NCI-H345 (cell line): ENCODE results near the gene CEP41.

Source experiments
- DNase-seq: peaks from one replicate; lab custom pipeline; 2025; lab: John Stamatoyannopoulos, UW

Gene CEP41

DNA sequence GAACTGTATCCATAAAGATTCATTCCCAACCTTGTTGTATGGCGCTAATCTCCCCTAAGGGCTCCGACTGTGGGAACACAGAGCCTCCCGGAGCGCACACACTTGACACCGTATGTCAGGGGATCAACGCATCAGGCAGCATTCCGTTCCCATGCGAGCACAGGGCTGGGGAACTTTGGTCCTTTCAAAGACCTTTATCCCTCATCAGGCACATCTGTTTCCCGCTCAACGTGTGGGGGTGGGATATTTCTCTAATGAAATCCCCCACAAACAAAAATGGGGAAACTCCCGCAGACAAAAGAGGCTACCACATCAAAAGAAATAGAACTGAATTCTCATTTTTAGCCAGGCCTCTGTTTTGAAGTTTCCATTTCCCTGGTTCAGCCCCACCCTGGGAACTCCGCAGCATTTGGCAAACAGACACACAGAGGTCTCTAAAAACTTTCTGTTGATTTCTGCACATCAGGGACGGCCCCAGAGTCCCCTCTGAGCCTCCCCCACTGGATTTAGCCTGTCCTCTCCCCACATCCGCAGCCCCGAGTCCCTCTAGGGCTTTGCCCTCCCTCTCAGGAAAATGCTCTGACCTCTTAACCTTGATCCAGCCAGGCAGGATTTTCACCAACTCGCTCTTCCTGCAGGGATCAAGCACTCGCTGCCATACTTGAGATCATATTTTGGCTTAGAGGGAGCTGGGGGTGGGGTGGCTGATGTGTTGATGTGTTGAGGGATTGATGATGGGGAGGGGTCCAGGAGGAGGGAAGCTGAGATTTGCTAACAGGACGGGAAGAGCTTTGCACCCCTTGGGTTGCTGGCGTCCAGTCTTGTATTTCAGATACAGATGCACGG, 89.6 kb downstream of the CEP41 start:
- DNase-seq, result peak; percentile 79

- peak; percentile 40 for DNase-seq
Observed at GRCh38 chr7:130349911-130350782, 90.7 kb downstream of the CEP41 start.

DNA sequence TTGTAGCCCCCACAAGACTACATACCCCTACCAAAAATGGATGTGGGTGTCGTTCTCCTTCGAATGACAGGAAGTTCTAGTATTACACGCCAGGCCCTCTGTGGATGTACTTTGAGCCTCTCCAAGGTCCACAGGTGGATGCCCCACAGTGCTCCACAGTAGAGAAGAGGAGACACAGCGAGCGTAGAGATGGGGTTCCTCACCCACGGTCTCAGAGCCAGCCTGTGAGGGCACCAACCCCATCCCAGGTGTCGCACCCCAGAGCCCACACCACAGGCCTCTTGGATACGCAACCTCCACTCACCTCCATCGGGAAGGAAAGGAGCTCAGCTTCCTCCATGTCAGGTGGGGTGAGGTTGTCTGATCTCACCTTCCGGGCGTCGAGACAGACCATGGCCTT, 93.9 kb downstream of the CEP41 start:
- no peak for DNase-seq

- DNase-seq, result no peak
Observed at GRCh38 chr7:130346177-130346905, 94.5 kb downstream of the CEP41 start.

DNA sequence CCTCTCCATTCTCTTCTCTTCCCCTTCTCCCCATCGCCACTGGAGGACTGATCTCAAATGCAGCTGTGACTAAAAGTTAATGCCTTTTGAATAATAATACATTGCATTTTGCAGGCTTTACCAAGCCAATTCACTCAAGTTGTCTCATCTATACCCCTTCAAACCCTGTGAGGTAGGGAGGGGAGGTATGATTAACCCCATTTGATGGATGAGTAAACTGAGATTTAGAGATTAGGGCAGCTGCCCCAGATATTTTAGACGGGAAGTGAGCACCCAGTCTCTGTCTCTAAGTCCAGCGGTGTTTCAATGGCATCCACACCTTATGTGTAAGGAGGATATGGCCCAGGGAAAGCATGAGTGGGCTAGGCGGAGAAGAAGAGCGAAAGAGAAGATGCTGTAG, 95.1 kb downstream of the CEP41 start:
- DNase-seq, result no peak

DNA sequence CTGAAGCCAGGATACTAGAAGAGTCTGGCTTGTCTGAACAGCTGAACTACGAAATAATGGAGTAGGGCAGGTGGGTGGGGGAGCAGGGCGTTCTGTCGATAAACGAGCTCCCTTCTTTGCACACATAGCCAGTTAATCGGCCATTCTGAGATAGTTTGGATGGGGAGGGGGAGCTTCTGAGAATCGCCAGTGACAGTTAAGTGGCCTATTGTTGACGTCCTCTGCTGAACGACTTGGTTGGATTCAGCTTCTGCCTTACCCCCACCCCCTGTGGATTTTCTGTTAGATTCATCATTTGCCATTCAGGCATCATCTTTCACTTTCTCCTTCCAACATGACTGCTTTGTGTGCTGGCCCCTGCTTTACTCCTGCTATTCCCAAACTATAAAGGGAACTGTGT, 95.7 kb downstream of the CEP41 start:
- peak; percentile 71 for DNase-seq

DNA sequence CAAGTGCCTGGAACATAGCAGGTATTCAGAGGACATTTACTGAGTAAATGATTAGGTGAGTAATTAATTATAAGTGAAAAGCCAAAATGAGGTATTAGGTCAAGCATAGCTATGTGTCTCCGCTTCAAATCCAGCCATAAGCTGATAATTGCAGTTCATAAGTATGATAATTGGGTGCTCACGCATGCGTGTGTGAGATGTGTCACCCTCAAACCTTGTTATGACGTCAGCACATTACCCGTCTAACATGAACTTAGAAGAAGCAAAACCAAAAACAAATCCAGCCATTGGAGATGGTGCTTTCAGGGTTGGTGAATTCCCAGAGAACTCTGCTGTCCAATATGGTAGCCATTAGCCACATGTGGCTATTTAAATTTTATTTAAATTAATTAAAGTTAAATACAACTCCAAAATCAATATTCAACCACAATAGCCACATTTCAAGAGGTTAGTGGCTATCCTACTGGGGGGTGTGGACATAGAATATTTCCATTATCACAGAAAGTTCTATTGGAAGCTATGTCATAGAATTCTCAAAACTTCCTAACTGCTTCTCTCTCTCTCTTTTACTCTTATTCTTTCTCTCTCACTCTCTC, 96.4 kb downstream of the CEP41 start, which contains the start of gene CPA5:
Gene CPA5, plus strand, starts transcription at position 546 of the 596 bp plus-strand sequence. CDS start 1,670 bp downstream, outside the sequence.
- DNase-seq, result no peak
